DND-41 (cell line): ENCODE data around the gene NRG3.

Source experiments
- ATAC-seq: fragments of 200-7000 bp; cut with Tn5 transposase; 3 replicates; pipeline ENCODE4 v1.9.1; 2021; ENCODE audit warnings: low read depth; ENCODE audit not compliant: insufficient read depth
- DNase-seq: peaks from one replicate; pipeline ENCODE4 v3.0.0-alpha.2; 2020
- H2AFZ ChIP-seq: 2 replicates; pipeline ENCODE4 v1.6.0; 2012; ENCODE audit warnings: low read depth, low read length
- H3K27ac ChIP-seq: 2 replicates; pipeline ENCODE4 v1.5.1; 2012; ENCODE audit warnings: low read length, inconsistent platforms
- H3K27me3 ChIP-seq: fragments of 200-600 bp; sonication (generic); 2 replicates; pipeline ENCODE4 v1.6.0; 2012; ENCODE audit warnings: low read length, mild to moderate bottlenecking, inconsistent platforms; ENCODE audit not compliant: insufficient read depth, poor library complexity
- H3K36me3 ChIP-seq: 2 replicates; pipeline ENCODE4 v1.5.1; 2012; ENCODE audit warnings: low read length, inconsistent platforms; ENCODE audit not compliant: insufficient read depth
- H3K4me1 ChIP-seq: 2 replicates; pipeline ENCODE4 v1.5.1; 2012; ENCODE audit warnings: mild to moderate bottlenecking, low read length; ENCODE audit not compliant: insufficient read depth
- H3K4me2 ChIP-seq: 2 replicates; pipeline ENCODE4 v1.6.0; 2012; ENCODE audit warnings: mild to moderate bottlenecking, moderate library complexity, low read length, inconsistent platforms; ENCODE audit not compliant: insufficient read depth
- H3K4me3 ChIP-seq, 2 experiments: fragments of 200-600 bp in 1 of 2; shearing (Covaris generic) in 1 of 2; 2 replicates each; pipeline ENCODE4 v1.5.1; 2012 to 2016; ENCODE audit warnings: inconsistent platforms in 2 of 2, low read length in 2 of 2, mild to moderate bottlenecking in 2 of 2, low read depth in 1 of 2, moderate library complexity in 1 of 2
- H3K79me2 ChIP-seq: 2 replicates; pipeline ENCODE4 v1.6.0; 2012; ENCODE audit warnings: low read length, inconsistent platforms; ENCODE audit not compliant: insufficient read depth
- H3K9ac ChIP-seq: 2 replicates; pipeline ENCODE4 v1.6.0; 2012; ENCODE audit warnings: low read depth, mild to moderate bottlenecking, inconsistent platforms, low read length, moderate library complexity
- H3K9me3 ChIP-seq: 2 replicates; pipeline ENCODE4 v1.5.1; 2012; ENCODE audit warnings: low read length, moderate library complexity, mild to moderate bottlenecking, inconsistent platforms; ENCODE audit not compliant: insufficient read depth, severe bottlenecking
- H4K20me1 ChIP-seq: 2 replicates; pipeline ENCODE4 v1.6.0; 2012; ENCODE audit warnings: low read length; ENCODE audit not compliant: insufficient read depth
- CTCF ChIP-seq: IDR thresholded peaks from 2 replicates; pipeline ENCODE4 v1.5.1; 2012; ENCODE audit warnings: borderline replicate concordance, low read length, moderate library complexity, mild to moderate bottlenecking; ENCODE audit not compliant: poor library complexity, severe bottlenecking; ENCODE audit errors: extremely low read depth
- EZH2 ChIP-seq: IDR thresholded peaks from 3 replicates; pipeline ENCODE4 v1.6.1; 2012; ENCODE audit warnings: borderline replicate concordance, low read depth, mild to moderate bottlenecking, moderate library complexity, low read length, inconsistent platforms; ENCODE audit not compliant: severe bottlenecking

The NRG3 gene

GRCh38 chr10:81944609-81945008 is 69.6 kb downstream of the NRG3 start:
- H3K4me3 ChIP-seq: no peak overlapping the region
- no peaks in the 10 kb centered on the region for H4K20me1 ChIP-seq
- ATAC-seq (no peak), DNase-seq (no peak)
- no peaks in the 10 kb centered on the region for H3K79me2 ChIP-seq
- H3K9me3 ChIP-seq: no peaks in the 10 kb centered on the region
- no peaks in the 10 kb centered on the region for H3K27me3 ChIP-seq
- no peaks in the 10 kb centered on the region for H3K36me3 ChIP-seq
- no peak overlapping the region for H3K27ac ChIP-seq
- H3K4me1 ChIP-seq: no peaks in the 10 kb centered on the region
- no peak for TF ChIP-seq EZH2
- no peak for TF ChIP-seq CTCF
- no peak overlapping the region for H3K4me2 ChIP-seq
- no peak overlapping the region for H2AFZ ChIP-seq
- no peak overlapping the region for H3K9ac ChIP-seq

- ATAC-seq (no peak), DNase-seq (no peak)
- TF ChIP-seq EZH2 (no peak), CTCF (no peak)
- no peak overlapping the region for H3K4me3 ChIP-seq
- no peak overlapping the region for H3K4me2 ChIP-seq
- no peaks in the 10 kb centered on the region for H3K27me3 ChIP-seq
- no peaks in the 10 kb centered on the region for H3K4me1 ChIP-seq
- no peaks in the 10 kb centered on the region for H3K36me3 ChIP-seq
- no peaks in the 10 kb centered on the region for H4K20me1 ChIP-seq
- H2AFZ ChIP-seq: no peak overlapping the region
- no peaks in the 10 kb centered on the region for H3K9me3 ChIP-seq
- no peak overlapping the region for H3K9ac ChIP-seq
- H3K79me2 ChIP-seq: no peaks in the 10 kb centered on the region
- H3K27ac ChIP-seq: no peak overlapping the region
Measured at GRCh38 chr10:81949283-81949682, 74.3 kb downstream of the NRG3 start.

- no peak overlapping the region for H2AFZ ChIP-seq
- no peaks in the 10 kb centered on the region for H3K27me3 ChIP-seq
- H3K79me2 ChIP-seq: no peaks in the 10 kb centered on the region
- no peak overlapping the region for H3K4me3 ChIP-seq
- no peaks in the 10 kb centered on the region for H3K36me3 ChIP-seq
- no peak overlapping the region for H3K27ac ChIP-seq
- H3K4me2 ChIP-seq: no peak overlapping the region
- H3K9me3 ChIP-seq: no peaks in the 10 kb centered on the region
- DNase-seq (no peak), ATAC-seq (no peak)
- H3K9ac ChIP-seq: no peak overlapping the region
- no peak for TF ChIP-seq CTCF
- TF ChIP-seq EZH2: no peak
- H3K4me1 ChIP-seq: no peaks in the 10 kb centered on the region
- H4K20me1 ChIP-seq: no peaks in the 10 kb centered on the region
Measured at GRCh38 chr10:81950358-81950757, 75.4 kb downstream of the NRG3 start.

DNA sequence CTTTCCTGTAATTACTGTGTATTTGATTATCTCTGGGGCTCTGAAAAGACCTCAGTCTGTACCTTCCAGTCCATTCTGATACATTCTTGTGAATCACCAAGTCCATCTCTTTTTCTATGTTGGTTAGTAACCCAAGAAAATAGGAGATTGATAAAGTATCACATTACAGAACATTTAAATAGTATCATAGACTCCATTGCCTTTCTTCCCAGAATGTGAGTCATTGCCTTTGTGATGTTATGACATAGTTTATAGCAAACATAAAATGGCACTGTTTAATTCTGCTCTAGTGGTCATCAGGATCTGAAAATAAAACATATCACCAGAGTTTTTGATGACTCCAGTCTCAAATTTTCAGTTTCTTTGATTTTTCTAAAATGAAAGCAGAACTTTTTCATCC is 78.4 kb downstream of the NRG3 start:
- no peak for DNase-seq
- H3K4me2 ChIP-seq: no peak overlapping the region
- no peaks in the 10 kb centered on the region for H4K20me1 ChIP-seq
- no peaks in the 10 kb centered on the region for H3K36me3 ChIP-seq
- no peak overlapping the region for H3K27ac ChIP-seq
- no peak overlapping the region for H3K9ac ChIP-seq
- H3K79me2 ChIP-seq: no peaks in the 10 kb centered on the region
- no peak overlapping the region for H3K4me3 ChIP-seq
- no peak overlapping the region for H2AFZ ChIP-seq
- no peaks in the 10 kb centered on the region for H3K4me1 ChIP-seq
- no peak for ATAC-seq
- H3K9me3 ChIP-seq: no peaks in the 10 kb centered on the region
- TF ChIP-seq CTCF (no peak), EZH2 (no peak)
- H3K27me3 ChIP-seq: no peaks in the 10 kb centered on the region
